Measurements from ENCODE around the gene MARCKSL1.

GRCh38 chr1:32363713-32364112, 27.7 kb upstream of the MARCKSL1 start:
- no peak for TF ChIP-seq CTCF (IDR thresholded peaks at IDR 0.05; ENCODE audit: poor library complexity, severe bottlenecking)
- TF ChIP-seq TAF1 (IDR thresholded peaks at IDR 0.05; ENCODE audit: low read depth): no peak
- no peak for TF ChIP-seq EZH2 (IDR thresholded peaks at IDR 0.05; ENCODE audit: borderline replicate concordance, insufficient read depth, low read length, poor library complexity, severe bottlenecking)
- no peak for TF ChIP-seq POLR2AphosphoS5 (IDR thresholded peaks at IDR 0.05)
- TF ChIP-seq REST (IDR thresholded peaks at IDR 0.05; ENCODE audit: borderline replicate concordance): no peak
- TF ChIP-seq EP300 (conservative IDR thresholded peaks at IDR 0.05; ENCODE audit: poor library complexity, severe bottlenecking): no peak
